HL-60/S4 (cell line): ENCODE data around the gene SLC12A7.

Experiments
- in situ Hi-C: fragments of 300-500 bp; cut with MboI; formaldehyde crosslinking; loops from 2 replicates; pipeline ENCODE4 v1.14.3; 2022; ENCODE audit warnings: low sequenced_read_pairs

Gene SLC12A7

GRCh38 chr5:1055896-1056610 is 55.8 kb downstream of the SLC12A7 start:
- in situ Hi-C loops = no loop called here

GRCh38 chr5:1054799-1055775 is 56.8 kb downstream of the SLC12A7 start:
- in situ Hi-C loops = no loop called here

DNA sequence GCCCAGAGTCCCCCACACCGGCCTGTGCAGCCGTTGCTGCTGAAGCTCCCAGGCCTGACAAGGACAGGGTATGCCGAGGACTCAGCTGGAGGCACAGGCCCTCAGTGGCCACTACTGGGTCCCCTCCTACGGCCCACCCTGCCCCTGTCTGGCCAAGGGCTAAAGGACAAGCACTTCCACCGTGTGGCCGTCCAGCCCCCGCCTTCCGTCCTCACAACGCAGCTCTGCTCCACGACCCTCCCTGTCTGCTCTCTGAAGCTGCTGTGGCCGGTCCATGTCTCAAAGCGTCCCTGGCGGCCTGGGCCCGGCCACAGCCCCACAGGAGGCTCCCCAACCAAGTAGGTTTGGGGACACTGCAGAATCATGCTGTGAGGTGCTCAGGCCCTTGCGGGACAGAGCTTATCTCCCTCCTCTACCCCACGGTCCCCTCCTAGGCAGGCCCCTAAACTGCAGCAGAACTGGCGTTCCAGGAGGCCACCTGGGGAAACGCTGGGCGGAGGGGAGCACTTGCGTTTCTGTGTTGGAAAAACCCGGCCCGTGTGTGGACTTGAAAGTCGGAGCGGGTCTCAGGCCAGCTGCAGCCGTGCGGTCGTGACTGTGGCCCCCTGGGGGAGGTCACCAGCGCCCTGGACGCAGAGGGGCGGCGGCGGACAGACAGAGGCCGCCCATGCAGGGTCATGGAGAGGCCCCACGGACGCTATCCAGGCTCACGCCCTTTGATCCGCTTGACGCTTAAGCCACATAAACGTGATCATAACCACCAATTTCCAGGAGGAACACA is 57.7 kb downstream of the SLC12A7 start:
- in situ Hi-C loops = no loop called here

GRCh38 chr5:1053391-1054017 is 58.4 kb downstream of the SLC12A7 start:
- in situ Hi-C loops = no loop called here

GRCh38 chr5:1052641-1053390 is 59.0 kb downstream of the SLC12A7 start:
- in situ Hi-C loops = no loop called here

DNA sequence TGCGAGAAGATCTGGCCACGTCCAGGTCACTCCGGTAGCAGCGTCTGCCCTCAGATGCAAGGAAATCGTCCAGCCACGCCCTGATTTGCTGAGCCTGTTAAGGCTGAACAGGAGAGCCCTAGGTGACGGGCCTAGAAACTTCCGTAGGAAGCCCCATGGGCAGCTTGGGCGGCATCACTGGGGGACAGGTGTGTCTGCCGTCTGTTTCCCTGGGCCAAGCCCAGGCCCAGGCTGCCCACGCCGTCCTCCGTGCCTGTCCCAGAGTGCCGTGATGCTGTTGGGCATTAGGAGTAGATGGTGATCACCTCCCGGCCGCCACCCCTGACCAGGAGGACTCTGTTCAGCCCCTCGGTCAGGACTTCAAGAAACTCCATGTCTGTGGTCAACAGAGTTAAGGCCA is 59.8 kb downstream of the SLC12A7 start:
- in situ Hi-C loops = no loop called here

DNA sequence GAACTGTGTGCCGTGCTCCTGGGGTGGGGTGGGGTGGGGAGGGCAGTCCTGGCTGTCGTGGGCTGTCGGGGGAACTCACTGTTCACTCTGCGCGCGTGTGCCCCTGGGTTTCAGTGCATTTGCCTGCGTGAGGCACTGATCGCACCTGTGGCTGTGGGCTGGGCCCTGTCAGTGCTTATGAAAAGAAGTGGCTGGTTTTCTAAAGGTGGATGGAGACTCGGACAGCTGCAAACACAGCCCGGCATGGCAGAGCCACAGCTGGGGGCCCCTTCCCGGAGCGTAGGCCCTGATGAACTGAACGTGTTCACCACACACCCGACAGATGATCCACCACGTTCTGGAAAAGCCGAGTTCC is 60.5 kb downstream of the SLC12A7 start:
- in situ Hi-C loops = no loop called here

DNA sequence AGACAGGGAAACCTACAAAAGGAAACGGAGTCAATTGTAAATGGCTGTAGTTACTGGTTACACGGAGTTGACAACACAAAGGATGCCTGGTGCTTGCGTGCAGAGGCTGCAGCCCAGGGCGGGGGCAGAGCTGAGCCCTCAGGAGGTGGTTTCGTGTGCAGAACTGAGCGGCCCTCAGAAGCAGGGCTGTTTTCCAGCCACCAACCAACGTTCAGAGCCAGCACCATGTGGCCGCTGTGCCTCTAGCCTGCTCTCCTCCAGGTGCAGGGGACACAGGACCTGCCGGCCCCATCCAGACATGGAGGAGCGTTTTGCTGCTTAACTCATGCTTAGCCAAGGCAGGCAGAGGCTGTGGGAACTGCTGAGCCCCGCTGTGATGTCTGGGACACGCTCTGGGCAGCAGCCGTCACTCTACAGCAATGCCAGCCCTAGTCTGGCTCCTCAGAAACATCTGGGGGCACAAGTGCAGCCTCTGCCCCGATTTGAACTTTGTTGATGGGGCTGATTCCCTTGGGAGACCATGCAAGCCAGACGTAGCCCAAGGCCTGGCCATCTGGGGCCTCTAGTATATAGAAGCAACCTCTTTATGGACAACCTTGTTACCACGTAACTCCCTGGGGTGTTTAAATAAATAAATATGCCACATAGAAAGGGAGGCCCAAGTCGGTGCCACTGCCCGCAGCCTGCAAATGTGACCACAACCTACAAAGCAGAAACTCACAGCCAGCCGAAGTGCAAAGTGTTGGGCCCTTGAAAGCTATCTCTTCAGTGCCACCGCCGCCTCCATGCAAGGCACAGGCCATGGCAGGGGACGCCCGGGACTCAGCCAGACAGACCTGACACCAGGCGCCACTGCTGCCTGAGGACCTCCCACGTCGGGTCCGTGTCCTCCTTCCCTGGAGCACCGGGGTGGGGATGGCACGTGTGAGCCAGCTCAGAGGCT is 61.2 kb downstream of the SLC12A7 start:
- in situ Hi-C loops = no loop called here

DNA sequence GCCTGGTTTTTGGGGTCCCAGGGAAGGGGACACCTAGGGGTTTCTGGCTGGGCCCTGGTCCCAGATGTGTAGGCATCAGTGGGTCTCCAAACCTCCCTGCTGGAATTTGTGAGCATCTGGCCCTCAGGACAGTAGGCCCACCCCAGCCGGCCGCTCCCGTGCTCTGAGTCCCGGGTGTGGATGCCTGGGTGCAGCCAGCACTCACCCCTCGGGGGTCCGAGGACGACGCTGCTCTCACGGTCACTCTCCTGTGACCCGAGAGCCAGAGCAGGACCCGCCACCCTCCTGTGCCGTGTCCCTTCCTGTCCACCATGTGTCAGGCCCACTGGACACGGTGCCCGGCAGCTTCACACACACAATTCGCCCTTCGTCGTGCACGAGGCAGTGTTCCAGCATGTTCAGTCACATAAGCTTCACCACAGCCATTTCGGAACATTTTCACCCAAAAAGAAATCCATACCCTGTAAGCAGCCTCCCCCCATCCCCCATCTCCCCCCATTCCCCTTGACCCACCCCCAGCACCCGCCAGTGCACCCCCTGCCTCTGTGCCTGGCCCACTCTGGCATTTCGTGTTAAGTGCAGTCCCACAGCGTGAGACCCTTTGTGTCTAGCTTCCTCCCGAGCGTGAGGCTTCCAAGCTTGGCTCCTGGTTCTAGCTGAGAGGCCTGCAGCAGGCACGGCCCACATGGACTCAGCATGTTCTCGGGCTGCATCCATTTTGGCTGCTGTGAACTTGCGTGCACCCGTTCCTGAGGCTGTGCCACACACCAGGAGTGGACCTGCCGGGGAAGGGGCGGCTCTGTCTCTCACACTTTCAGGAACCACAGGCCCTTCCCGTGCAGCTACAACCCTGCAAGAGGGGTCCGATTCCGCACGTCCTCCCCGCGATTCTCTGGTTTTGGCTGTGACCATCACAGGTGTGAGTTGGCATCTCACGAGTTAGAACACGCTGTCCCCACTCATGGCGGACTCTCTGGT is 62.7 kb downstream of the SLC12A7 start:
- in situ Hi-C loops = no loop called here

GRCh38 chr5:1048162-1048721 is 63.6 kb downstream of the SLC12A7 start:
- in situ Hi-C loops = no loop called here

DNA sequence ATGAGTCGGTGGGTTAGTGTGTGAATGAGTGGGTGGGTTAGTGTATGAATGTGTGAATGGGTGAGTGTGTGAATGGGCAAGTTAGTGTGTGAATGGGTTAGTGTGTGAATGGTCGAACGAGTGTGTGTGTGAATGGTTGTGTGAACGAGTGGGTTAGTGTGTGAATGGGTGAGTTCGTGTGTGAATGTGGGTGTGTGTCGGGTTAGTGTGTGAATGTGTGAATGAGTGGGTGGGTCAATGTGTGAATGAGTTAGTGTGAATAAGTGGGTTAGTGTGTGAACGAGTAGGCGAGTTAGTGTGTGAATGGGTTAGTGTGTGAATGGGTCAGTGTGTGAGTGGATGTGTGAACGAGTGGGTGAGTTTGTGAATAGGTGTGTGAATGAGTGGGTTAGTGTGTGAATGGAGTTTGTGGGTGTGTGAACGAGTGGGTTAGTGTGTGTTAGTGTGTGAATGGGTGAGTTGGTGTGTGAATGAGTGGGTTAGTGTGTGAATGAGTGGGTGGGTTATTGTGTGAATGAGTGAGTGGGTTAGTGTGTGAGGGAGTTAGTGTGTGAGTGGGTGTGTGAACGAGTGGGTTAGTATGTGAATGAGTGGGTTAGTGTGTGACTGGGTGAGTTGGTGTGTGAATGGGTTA is 64.4 kb downstream of the SLC12A7 start:
- in situ Hi-C loops = no loop called here

DNA sequence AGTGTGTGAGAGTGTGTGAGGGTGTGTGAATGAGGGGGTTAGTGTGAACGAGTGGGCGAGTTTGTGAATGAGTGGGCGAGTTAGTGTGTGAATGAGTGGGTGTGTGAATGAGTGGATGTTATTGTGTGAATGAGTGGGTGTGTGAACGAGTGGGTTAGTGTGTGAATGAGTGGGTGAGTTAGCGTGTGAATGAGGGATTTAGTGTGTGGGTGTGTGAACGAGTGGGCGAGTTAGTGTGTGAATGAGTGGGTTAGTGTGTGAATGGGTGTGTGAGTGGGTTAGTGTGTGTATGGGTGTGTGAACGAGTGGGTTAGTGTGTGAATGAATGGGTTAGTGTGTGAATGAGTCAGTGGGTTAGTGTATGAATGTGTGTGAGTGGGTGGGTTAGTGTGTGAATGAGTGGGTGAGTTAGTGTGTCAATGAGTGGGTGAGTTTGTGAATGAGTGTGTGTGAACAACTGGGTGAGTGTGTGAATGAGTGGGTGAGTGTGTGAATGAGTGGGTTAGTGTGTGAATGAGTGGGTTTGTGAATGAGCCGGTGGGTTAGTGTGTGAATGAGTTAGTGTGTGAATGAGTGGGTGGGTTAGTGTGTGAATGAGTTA is 65.8 kb downstream of the SLC12A7 start:
- in situ Hi-C loops = no loop called here

DNA sequence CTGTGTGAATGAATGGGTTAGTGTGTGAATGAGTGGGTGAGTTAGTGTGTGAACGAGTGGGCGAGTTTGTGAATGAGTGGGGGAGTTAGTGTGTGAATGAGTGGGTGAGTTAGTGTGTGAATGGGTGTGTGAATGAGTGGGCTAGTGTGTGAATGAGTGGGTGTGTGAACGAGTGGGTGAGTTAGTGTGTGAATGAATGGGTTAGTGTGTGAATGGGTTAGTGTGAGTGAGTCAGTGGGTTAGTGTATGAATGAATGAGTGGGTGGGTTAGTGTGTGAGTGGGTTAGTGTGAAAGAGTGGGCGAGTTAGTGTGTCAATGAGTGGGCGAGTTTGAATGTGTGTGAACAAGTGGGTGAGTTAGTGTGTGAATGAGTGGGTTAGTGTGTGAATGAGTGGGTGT is 67.7 kb downstream of the SLC12A7 start:
- in situ Hi-C loops = no loop called here

GRCh38 chr5:1043327-1043726 is 68.5 kb downstream of the SLC12A7 start:
- in situ Hi-C loops = no loop called here

- in situ Hi-C loops = no loop called here
Observed at GRCh38 chr5:1042626-1043025, 69.2 kb downstream of the SLC12A7 start.

DNA sequence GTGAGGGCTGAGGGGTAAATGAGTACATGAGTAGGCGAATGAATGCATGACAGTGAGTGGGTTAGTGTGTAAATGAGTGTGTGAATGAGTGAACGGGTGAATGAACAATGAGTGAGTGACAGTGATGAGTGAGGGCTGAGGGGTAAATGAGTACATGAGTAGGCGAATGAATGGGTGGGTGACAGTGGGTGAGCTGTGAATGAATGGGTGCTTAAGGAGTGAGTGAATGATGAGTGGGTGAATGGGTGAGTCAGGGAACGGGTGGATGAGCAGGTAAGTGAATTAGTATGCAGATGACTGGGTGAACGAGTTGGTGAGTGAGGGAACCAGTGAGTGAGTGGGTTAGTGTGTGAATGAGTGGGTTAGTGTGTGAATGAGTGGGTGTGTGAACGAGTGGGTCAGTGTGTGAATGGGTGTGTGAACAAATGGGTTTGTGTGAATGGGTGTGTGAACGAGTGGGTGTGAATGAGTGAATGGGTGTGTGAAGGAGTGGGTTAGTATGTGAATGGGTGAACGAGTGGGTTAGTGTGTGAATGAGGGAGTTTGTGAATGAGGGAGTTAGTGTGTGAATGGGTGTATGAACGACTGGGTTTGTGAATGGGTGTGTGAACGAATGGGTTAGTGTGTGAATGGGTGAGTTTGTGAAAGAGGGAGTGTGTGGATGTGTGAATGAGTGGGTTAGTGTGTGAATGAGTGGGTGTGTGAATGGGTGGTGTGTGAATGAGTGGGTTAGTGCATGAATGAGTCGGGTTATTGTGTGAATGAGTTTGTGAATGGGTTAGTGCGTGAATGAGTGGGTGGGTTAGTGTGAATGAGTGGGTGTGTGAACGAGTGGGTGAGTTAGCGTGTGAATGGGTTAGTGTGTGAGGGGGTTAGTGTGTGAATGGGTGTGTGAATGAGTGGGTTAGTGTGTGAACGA is 70.4 kb downstream of the SLC12A7 start:
- in situ Hi-C loops = no loop called here
